Activated naive CD4-positive, alpha-beta T cell (primary cell): ENCODE measurements around the gene EMC10.
"Not testable (repeated sequence)": the region's sequence is repeated elsewhere in the genome, so short reads cannot be mapped to it uniquely, and the experiment has no call there.

Experiments used
- DNase-seq, 4 experiments: peaks; one replicate each; lab custom pipeline; 2025; lab: John Stamatoyannopoulos, UW

EMC10 gene

DNA sequence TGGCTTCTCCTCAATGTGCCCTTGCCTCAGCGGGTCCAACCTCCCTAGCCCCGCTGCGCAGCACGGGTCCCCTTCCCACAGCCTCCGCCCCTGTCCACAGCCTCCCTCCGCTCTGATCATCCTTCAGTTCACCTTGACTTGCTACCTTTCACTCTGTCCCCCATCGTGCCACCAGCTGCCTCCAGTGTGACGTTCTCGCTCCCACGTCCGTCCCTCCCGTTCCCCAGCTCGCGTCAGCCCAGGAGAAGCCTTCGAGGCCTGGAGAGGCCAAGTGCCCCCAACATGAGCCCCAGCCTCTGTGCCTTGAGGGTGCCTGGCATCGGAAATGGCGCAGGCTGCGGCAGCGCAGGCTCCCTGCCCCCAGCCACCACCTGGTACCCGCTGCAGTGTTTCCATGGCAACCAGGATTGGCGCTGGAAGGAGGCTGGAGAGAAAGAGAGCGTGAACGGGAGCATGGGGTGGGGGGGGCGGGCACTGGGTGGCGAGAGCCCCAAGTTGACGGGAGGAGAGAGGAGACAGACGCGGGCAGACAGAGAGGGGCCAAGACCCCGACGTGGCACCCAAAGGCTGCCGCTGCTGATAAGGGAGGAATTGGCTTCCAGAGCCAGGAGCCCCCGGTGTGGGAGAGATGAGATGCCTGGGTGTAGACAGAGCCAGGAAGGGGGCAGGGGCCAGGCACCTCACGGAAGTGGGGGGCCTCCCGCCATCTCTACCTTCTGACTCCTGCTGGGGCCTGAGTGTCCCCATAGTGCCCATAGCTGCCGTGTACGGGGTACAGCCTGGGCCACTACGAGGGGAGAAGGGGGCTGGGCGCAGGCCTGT lies 38.2 kb downstream of the EMC10 start:
- DNase-seq: no peak

DNA sequence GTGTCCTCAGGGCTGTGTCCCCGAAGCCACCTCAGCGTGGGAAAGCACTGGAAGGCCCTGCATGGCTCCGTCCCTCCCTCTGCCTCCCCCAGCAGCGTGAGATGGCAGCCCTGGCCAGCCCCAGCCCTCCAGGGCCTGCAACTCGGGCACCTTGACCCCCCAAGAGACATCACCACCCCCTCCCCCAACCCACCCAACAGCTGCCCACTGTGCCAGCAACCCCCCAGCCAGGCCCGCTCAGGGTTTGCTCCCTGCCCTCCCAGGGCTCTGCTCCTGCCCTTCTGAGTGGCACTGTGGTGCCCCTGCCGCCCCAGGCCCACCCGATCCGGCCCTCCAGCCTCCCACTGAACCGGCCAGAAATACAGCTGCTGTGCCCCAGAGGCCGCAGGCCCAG lies 38.9 kb downstream of the EMC10 start:
- DNase-seq: no peak

DNA sequence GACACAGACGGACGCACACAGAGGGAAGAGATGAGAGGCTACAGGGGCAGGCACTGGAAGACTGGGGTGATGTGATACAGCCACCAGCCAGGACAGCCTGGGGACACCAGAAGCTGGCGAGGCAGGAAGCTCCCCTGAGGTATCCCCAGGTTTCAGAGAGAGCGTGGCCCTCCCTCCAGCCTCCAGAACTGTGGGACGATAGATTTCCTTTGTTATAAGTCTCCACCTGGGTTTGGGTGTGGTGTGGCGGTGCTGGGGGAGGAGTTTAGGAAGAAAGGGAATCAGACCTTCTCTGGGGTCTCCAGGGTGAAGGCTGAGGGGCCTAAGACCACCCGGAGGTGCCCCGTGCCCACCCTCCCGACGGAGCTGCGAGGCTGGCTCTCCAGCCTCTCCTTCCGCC lies 40.1 kb downstream of the EMC10 start:
- DNase-seq: no peak

DNA sequence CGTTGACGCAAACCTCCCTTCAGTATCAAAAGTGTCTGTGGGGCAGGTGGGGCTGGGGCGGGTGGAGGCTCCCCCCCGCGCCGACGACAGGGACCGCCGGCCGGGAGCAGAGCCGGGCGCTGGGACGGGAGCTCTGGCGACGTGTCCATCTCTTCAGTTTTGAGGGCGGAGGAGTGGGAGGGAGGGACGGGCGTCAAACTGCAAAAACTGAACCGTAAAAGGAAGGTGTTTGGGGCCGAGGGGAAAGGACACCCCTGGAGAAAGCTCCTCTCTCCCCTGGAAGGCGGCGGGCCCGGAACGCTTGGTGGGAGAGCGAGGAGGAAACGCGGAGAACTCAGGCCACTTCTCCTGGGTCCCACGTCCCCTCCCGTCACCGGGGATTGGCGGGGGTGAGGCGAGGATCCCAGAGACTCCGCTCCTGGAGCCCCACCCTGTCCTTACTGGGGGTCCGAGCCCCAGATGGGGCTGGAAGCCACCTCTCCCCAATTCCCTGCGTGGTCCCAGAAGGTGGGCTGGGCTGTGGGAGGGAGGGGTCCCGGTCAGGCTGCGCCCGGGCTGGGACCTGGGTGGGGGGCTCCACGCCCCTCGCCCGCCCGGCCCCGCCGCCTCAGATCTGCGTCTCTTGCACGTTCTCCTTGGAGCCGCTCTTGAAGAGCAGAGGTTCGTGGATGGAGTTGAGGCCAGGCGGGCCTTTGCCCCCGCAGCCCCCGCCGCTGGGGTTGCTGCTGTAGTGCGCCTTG lies 40.8 kb downstream of the EMC10 start:
- no peak for DNase-seq

DNA sequence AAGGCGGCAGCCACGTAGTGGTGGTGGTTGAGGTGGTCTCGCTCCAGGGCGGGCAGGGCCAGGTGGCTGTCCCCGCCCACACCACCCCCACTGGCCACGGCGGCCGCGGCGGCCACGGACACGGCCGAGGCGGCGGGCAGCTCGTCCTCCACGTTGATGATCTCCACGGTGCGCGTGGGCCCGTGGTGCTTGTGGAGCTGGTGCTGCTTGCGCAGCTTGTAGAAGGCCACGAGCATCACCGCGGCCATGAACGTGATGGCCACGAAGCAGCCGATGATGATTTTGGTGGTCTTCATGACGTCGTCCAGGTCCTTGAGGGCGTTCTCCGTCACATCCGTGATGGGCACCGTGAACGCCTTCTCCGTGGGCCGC lies 41.4 kb downstream of the EMC10 start:
- no peak for DNase-seq

DNA sequence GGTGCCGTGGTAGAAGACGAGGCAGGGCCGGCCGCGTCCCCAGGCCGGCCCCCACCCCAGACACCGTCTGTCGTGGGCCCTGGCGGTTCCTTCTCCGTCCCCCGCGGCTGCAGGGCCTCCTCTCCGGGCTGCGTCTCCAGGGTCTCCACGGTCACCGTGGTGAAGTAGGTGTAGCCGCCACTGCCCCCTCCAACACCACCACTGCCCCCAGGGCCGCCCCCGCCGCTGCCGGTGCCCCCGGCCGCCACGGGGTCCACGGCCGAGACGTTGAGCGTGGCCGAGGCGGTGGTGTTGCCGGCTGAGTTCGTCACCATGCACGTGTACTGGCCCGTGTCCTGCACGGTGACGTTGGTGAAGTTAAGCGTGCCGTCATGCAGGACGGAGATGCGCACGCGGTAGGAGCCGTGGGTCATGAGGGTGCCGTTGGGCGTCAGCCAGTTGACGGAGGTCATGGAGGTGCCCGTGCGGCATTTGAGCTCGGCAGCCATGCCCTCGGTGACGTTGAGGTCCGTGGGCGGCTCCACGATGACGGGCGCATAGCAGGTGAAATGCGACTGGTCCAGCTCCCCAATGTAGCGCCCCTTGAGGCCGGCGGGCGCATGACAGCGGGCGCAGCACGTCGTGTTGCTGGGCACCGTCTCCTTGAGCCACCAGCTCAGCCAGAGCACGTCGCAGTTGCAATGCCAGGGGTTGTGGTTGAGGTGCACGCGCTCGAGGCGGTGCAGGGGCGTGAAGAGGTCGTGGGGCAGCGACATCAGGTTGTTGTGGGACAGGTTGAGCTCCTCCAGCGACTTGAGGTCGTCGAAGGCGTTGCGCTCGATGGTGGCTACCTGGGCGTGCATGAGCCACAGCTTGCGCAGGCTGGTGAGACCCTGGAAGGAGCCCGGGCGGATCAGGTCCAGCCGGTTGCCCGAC lies 42.0 kb downstream of the EMC10 start:
- no peak for DNase-seq

DNA sequence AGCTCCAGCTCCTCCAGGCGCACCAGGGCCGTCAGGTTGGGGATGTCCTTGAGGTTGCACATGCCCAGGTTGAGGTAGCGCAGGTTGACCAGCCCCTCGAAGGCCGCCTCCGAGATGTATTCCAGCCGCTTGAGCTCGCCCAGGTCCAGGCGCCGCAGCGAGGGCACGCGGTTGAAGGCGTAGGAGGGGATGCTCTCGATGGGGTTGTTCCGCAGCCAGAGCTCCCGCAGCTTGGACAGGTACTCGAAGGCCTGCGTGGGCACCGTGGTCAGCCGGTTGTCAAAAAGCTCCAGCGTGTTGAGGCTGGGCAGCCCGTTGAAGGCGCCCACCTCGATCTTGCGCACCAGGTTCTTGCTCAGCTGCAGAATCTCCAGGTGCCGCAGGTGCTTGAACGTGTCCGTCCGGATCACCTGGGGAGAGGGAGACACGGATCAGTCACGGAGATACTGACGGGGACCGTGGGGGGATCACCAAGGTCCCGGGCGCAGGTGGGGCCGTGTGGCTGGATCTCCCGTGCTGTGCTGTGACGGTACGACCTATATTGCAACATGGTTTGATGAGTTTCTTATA lies 42.8 kb downstream of the EMC10 start:
- no peak for DNase-seq

DNA sequence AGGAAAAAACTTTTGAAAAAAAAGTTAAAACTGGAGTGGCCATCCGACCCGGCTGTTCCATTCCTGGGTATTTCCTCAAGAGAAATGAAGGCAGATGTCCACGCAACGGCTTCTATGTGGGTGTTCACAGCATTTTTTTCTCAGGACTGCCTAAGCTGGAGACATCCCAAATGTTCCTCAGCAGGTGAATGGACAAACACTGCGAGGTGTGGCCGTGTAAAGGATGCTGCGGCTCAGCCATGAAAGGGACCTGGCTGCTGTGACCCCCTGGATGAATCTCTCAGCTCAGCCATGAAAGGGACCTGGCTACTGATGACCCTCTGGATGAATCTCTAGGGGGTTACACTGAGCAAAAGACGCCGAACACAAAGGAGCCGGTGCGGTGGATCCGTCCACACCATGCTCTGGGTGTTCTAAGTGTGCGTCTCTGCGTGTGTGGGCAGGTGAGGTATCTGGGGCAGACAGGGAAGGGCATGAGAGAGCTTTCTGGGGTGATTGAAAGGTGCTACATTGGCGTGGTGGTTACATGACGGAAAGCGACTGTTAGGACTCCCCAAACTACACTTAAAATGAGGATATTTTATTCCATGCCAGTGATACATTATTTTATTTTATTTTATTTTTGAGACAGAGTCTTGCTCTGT lies 44.6 kb downstream of the EMC10 start:
- DNase-seq: no peak

DNA sequence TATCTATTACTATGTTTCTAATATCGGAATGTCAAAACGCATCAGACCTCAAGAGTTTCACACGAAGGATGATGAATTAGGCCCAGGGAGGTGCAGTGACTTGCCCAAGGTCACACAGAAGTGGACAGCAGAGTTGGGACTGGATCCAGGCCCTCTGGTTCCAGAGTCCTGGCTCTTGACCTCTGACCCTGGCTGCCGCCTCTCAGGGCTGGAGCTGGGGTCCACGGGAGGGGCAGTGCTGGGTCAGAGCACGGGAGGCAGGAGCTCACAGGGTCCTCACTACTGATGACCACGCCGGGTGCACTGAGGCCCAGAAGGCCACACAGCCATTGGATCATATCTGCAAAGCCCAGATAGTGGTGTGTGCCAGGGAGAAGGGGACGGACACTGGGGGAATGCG lies 46.6 kb downstream of the EMC10 start:
- no peak for DNase-seq

DNA sequence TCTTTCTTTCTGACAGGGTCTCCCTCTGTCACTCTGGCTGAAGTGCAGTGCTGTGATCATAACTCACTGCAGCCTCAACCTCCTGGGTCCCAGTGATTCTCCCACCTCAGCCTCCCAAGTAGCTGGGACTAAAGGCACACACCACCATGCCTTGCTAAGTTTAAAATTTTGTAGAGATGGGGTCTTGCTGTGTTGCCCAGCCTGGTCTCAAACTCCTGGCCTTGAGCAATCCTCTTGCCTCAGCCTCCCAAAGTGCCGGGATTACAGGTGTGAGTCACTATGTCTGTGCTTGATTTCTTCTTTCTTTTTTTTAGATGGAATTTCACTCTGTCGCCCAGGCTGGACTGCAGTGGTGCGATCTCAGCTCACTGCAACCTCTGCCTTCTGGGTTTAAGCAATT lies 51.7 kb downstream of the EMC10 start:
- DNase-seq: not testable (repeated sequence)

DNA sequence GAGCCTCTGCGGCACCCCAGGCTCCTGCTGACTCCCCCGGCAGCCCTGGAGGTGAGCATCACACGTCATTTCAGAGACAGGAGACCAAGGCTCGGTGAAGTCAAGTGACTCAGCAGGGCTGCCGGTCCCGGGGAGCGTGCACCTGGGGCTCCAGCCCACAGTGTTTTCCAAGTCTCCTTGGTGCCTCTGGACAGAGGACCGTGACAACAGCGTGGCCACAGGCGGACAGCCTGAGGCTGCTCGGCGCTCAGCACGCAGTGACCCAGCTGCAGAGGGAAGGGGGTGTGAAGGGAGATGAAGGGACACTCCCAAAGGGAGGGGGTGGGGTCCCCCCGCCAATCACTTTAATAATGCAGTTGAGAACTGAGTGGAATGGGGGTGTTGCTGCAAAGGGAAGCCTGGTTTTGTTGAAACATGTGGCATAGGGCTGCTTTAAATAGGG lies 54.9 kb downstream of the EMC10 start:
- no peak for DNase-seq

DNA sequence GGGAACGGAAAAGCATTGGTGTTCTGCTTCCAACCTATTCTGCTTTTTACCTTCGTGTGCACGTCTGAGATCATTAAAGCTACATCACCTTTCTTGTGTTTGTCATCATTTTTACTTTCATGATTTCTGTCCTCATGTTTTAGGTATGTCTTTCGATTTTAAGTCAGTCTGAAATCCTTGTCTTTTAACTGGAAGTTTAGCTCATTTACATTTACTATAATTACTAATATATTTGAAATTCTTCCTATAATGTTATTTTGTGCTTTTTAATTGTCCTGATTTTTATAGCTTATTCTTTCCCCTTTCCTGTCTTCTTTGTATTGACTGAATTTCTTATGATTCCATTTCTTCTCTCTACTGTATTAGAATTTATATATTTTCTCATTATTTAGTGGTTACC lies 56.6 kb downstream of the EMC10 start:
- DNase-seq: no peak

DNA sequence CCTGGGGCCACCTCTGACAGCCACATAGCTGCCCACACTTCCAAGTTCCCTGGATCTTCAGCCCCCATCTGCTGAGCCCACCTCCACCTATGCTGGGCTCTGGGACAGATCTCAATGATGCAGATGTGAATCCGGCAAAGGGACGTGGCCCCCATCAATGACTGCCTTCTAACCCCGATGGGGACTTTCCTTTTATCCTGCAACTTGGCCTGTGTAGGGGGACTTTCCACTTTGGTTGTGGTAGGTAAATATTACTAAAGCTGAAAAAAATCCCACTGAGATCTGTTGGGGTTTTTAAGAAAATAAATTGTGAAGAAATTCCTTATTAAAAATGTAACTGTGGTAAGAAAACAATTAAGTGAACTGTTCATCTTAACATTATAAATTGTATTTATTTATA lies 58.2 kb downstream of the EMC10 start:
- DNase-seq: no peak

DNA sequence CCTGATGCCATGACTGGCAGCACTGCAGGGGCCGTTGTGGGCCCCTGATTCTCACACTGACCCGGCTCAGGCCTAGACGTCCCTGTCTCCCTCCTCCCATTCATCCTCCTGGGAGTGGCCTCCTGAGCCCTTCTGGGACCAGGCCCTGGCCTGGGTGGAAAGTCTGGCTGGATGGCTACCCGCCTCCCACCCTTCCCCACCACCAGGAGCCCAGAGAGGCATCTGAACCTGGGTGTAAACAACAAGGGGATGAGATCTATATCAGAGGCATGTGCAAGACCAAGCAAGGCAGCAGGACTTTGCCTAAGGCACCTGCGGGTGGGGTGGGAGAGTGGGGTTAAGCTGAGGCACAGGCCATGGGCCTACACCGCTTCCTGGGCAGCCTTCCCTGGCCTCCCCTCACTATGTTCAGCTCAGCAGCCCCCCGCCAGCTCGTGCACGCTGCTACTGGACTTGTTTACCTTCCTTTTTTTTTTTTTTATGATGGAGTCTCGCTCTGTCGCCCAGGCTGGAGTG lies 59.4 kb downstream of the EMC10 start:
- no peak for DNase-seq

DNA sequence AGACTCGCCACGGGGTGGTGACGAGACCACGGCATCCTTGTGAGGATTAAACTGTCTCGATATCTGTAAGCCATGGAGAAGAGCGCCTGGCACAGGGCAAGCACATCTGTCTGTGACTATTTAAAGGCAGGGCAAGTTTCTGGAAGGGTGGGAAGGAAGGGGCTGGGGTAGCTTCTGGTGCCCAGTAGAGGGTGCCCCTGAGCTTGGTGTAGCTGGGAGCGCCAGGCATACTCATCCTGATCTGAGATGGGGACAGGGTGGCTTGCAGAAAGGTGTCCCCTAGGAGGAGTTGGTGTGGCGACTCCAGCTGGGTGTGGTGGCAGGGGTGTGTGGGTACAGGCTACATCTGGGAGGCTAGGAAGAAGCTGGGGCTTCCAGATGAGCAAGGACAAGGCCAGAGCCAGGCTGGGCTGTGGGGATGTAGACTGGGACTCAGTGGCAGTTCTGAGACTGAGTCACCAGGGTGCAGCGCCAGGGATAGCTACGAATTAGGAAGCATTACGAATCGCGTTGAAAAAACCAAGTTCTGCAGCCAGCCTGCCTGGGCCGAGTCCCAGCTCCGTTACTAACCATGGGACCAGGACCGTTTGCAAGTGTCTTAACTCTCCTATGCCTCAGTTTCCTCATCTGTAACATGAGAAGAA lies 60.5 kb downstream of the EMC10 start:
- no peak for DNase-seq

DNA sequence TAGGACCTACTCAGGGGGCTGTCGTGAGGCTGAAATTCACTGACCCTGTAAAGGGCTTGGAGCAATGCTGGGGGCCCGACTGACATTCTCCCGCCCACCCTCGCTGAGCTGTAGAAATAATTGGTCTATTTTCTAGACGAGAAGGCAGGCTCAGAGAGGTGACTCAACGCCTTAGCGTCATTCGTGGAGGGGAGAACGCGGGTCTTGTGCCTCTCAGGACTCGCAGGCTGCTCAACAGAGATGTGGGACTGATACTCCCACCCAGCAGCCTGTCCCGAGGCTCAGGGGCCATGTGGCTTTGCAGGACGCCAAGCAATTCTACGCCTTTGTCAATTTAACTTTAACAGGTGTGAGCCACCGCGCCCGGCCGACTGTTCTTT lies 61.0 kb downstream of the EMC10 start:
- no peak for DNase-seq

DNA sequence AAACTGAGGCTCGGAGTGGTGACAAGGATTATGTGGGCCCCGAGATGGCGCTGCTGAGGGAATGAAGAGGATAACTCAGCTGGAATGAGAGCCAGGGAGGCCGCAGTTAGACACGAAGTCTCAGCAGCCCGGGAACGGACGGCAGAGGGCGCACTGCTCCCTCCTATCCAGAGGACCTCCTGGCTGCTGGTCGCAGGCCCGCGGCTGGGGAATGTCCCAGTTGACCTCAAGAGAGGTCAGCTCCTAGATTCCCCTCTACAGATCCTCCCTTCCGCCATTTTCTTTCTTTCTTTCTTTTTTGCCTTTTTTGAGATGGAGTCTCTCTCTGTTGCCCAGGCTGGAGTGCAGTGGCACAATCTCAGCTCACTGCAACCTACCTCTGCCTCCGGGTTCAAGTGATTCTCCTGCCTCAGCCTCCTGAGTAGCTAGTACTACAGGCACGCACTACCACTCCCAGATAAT lies 61.5 kb downstream of the EMC10 start:
- peak in 3 of 4 experiments; percentile 30 to 53 (median 47) for DNase-seq
